RWPE1 (cell line): ENCODE measurements around the gene BSCL2.
"Not testable (repeated sequence)": the region's sequence is repeated elsewhere in the genome, so short reads cannot be mapped to it uniquely, and the experiment has no call there.

Experiments
- CTCF ChIA-PET: fragments of 350-600 bp; sonication (Branson Sonifier 250); formaldehyde crosslinking; extraction: SDS; loops from one replicate; lab custom pipeline; 2021; lab: Yijun Ruan, JAX
- POLR2A ChIA-PET: fragments of 400-600 bp; formaldehyde crosslinking; extraction: SDS; loops from one replicate; lab custom pipeline; 2020; ENCODE audit warnings: antibody characterized with exemption; ENCODE audit not compliant: low non-redundant PET; lab: Yijun Ruan, JAX
- DNase-seq: peaks from one replicate; pipeline ENCODE4 v3.0.0; 2012; ENCODE audit warnings: low spot score
- H3K27ac ChIP-seq: fragments of 450-650 bp; 2 replicates; pipeline ENCODE4 v1.5.1; 2017
- TF ChIP-seq, protein P1 (sequence below): fragments of 450-650 bp; conservative IDR thresholded peaks from 2 replicates; pipeline ENCODE4 v1.5.1; 2017; ENCODE audit warnings: low read depth, mild to moderate bottlenecking

Gene BSCL2

DNA sequence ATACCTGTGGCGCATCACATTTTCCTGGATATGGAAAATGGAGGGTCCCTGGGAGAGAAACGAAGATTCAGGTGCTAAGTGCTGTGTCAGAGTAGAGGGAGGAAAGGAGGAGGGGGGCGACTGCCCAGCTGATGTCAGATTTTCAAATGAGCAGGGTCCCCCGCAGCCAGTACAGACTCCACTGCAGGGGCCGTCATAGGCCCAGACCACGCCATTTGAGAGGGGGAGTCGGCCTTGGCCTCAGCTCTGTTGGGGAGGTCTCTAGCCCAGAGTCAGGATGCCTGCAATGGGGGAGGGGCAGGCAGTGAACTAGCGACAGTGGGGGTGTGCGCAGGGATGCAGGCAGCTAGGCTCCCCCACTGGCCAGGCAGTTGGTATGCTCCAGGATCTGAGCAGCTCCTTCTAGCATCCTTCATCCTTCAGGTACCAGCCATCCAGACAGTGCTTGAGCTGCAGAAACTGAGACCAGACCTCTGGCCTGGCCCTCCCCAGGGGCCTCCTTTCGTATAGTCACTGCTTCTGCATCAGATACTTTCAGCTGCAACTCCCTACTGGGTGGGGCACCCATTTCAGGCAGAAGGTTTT, at the start of gene BSCL2, which contains the start of gene GNG3:
TSS of gene BSCL2 (minus strand) at position 148 of the 585 bp plus-strand sequence. CDS start 229 bp downstream, outside the sequence.
TSS of gene GNG3 (plus strand) at position 400 of the 585 bp plus-strand sequence. CDS start 620 bp downstream, outside the sequence.
- ChIA-PET CTCF (interaction anchor here (2.1 kb wide), 1 partner anchor 13 kb away, joined by 7 read pairs; no protein-coding TSS in a partner anchor), POLR2A (no interaction called here)
- DNase-seq = no peak
- H3K27ac ChIP-seq = peak within 1 kb of the TSS; percentile 98
- TF ChIP-seq, protein P1, sequence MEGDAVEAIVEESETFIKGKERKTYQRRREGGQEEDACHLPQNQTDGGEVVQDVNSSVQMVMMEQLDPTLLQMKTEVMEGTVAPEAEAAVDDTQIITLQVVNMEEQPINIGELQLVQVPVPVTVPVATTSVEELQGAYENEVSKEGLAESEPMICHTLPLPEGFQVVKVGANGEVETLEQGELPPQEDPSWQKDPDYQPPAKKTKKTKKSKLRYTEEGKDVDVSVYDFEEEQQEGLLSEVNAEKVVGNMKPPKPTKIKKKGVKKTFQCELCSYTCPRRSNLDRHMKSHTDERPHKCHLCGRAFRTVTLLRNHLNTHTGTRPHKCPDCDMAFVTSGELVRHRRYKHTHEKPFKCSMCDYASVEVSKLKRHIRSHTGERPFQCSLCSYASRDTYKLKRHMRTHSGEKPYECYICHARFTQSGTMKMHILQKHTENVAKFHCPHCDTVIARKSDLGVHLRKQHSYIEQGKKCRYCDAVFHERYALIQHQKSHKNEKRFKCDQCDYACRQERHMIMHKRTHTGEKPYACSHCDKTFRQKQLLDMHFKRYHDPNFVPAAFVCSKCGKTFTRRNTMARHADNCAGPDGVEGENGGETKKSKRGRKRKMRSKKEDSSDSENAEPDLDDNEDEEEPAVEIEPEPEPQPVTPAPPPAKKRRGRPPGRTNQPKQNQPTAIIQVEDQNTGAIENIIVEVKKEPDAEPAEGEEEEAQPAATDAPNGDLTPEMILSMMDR = no peak

DNA sequence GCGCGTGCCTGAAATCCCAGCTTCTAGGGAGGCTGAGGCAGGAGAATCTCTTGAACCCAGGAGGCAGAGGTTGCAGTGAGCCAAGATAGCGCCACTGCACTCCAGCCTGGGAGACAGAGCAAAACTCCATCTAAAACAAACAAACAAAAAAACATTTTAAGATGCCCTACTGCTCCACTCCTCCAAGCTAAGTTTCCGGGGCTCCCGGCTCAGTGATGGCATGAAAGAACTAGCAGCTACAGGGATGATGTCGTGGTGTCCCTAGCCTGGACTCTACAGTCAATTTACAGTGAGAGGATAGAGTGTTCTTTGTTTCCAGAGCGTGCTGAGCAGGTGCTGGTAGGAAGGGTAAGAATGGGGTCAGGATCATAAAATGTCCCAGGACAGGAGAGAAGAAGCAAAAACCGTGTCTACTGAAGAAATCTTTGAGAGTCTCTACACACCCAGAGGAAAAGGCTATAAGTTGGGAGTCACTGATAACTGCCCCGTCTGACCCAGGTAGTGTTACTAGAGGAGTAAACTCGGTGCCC, 47.9 kb upstream of the BSCL2 start:
- POLR2A ChIA-PET = interaction anchor here (1.5 kb wide), 1 partner anchor 15 kb away, joined by 5 read pairs; no protein-coding TSS in a partner anchor
- CTCF ChIA-PET = no interaction called here
- no peak for DNase-seq
- TF ChIP-seq, protein P1 = no peak
- peak overlapping the region; percentile 86 for H3K27ac ChIP-seq

DNA sequence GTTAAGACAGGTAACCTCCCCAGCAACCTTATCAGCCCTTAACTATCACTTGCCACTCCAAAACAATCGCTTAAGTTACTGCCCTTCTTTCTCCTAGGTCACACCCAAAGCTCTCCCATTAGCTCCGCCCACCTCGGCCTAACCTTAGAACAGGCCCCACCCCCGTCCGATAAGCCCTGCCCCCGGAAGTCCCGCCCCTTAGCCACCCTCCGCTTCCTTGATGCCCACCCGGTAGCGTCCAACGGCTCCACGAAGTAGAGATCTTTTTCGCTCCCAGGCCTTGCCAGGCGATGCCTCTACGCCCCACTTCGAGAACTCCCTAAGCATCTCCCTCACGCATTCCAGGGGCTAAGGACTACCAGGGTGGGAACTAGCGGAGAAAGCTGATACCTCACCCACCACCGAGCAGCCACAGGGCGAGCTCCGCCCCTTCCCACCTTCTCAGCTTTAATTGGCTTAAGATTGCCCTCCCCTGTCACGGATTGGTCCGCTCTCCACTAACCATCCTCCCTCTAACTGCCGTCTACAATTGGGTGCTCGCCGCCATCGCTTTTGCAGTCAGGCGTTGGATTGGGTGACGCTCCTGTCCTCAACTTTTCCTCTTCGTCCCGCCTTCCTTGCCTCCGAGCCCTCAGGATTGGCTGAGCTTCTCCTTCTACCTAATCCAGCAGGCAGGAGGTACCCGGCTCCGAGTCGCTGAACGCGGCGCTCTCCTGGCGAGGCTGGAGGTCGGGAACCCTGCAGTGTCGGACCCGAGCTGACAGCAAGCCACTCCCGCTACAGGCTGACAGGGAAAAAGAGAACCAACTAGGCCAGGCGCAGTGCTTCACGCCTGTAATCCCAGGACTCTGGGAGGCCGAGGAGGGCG, 46.7 kb upstream of the BSCL2 start, which contains the start of gene ZBTB3:
TSS of gene ZBTB3 (minus strand) at position 425 of the 868 bp plus-strand sequence. CDS start 496 bp downstream, outside the sequence.
- ChIA-PET POLR2A (interaction anchor here (0.5 to 1.5 kb wide), 13 partner anchors 8 to 1456 kb away, joined by 3 to 11 read pairs (median 4); partner anchors contain the start of genes C11orf98, CSKMT, HNRNPUL2 and LBHD1), CTCF (interaction anchor here (0.6 to 1.3 kb wide), 5 partner anchors 17 to 1297 kb away, joined by 3 to 6 read pairs (median 4); partner anchors contain the start of gene TAF6L)
- TF ChIP-seq, protein P1 = no peak
- peak within 1 kb of the TSS; percentile 86 for H3K27ac ChIP-seq
- peak; percentile 98 for DNase-seq

DNA sequence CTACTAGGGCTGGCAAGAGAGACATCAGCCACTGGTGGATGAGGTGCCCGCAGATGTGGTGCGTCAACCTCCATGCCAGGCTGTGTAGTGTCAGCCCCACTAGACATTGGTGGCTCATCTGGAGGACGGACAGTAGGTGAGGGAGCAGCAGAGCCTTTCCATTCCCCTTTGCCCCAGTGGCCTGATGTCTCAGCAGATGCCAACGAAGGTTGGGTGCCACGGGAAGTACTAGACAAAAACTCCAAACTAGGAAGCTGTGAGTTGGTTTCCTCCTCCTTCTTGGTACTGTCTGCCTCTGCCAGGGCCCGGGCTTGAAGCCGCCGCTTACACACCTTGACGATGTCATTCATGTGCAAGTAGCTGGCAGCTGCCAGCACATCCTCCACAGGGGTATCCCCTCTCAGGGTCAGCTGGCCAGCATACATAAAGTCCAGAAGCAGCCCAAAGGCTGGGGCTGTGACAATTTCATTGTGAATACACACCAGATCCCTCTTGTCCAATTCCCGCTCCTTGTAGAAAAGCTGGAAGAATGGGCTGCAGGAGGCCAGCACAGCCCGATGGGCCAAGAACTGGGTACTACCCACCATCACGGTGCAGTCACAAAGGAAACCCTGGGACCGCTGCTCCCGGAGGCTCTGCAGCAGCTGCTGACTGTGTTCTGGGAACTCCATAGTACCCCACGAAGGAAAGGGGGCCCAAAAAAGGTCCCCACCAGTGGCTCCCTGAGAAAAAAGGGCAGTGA, 45.9 kb upstream of the BSCL2 start:
- TF ChIP-seq, protein P1 = no peak

DNA sequence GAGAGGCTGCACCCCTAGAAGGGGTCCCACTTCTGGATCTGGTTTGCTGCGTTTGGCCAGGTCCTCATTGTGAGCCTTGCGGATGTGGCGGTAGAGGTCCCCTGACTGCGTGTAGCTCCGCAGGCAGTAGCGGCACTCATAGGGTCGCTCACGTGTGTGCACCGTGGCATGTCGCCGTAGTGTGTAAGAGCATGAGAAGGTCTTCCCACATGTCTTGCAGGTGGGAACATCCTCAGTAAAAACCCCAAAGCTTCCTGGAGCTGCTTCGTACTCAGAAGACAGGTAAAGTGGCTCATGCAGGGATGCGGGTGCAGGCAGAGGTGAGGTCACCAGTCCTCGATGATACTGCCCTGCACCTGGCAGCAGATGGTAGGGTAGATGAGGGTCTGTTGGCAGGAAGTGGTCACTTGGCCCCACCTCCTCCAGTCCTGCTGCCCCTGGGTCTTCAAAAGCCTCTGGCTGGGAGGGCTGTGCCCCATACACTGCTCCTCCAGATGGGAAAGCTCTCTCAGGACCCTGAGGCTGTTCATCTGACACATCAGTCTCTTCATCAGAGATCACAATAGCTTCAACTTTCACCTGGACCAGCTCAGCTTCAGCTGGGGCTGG, 45.1 kb upstream of the BSCL2 start:
- CTCF ChIA-PET = interaction anchor here (0.6 to 1.2 kb wide), 2 partner anchors 79 to 195 kb away, joined by 3 to 4 read pairs; no protein-coding TSS in a partner anchor
- peak overlapping the region; percentile 86 for H3K27ac ChIP-seq
- no peak for DNase-seq
- TF ChIP-seq, protein P1 = no peak
- POLR2A ChIA-PET = interaction anchor here (0.6 to 1.3 kb wide), 2 partner anchors 10 to 88 kb away, joined by 4 read pairs; partner anchors contain the start of gene POLR2G

More for the DNA sequence above, 45.9 kb upstream of the BSCL2 start:
- peak overlapping the region; percentile 86 for H3K27ac ChIP-seq
- CTCF ChIA-PET = interaction anchor here (0.5 to 1.3 kb wide), 5 partner anchors 17 to 1298 kb away, joined by 3 to 6 read pairs (median 4); partner anchors contain the start of gene TAF6L
- POLR2A ChIA-PET = interaction anchor here (0.8 to 1.5 kb wide), 10 partner anchors 9 to 88 kb away, joined by 3 to 6 read pairs (median 4); partner anchors contain the start of genes C11orf98, CSKMT, HNRNPUL2 and LBHD1
- DNase-seq = no peak

DNA sequence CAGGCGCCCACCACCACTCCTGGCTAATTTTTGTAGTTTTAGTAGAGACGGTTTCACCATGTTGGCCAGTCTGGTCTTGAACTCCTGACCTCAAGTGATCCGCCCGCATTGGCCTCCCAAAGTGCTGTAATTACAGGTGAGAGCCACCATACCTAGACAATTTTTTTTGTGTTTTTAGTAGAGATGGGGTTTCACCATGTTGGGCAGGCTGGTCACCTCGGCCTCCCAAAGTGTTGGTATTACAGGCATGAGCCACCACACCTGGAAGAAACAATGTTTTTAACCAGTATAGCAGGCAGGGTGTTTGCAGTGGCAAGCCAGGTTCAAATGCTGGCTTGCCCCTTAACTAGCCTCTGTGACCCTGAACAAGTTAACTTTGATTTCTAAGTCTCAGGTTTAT, 42.7 kb upstream of the BSCL2 start:
- DNase-seq, POLR2A ChIA-PET, CTCF ChIA-PET: not testable (repeated sequence)
- H3K27ac ChIP-seq = peak overlapping the region; percentile 20; the same call in 1 of the 2 replicates
